Parathyroid adenoma (tissue), 2 donors: ENCODE data around the gene RBM18.

ENCODE experiments used
- H2AFZ ChIP-seq: fragments of 300-600 bp; sonication (generic); one replicate; pipeline ENCODE4 v1.7.0; 2017; ENCODE audit warnings: antibody characterized with exemption, mild to moderate bottlenecking
- H3K27ac ChIP-seq: fragments of 300-600 bp; sonication (generic); one replicate; pipeline ENCODE4 v1.7.0; 2017
- H3K27me3 ChIP-seq: fragments of 300-600 bp; sonication (generic); one replicate; pipeline ENCODE4 v1.7.0; 2017; ENCODE audit warnings: low read length; ENCODE audit not compliant: control insufficient read depth, insufficient read depth
- H3K36me3 ChIP-seq: fragments of 300-600 bp; sonication (generic); one replicate; pipeline ENCODE4 v1.7.0; 2017; ENCODE audit warnings: low read length; ENCODE audit not compliant: control insufficient read depth, insufficient read depth
- H3K4me1 ChIP-seq: fragments of 300-600 bp; sonication (generic); one replicate; pipeline ENCODE4 v1.7.0; 2017; ENCODE audit warnings: control low read depth
- H3K4me2 ChIP-seq: fragments of 300-600 bp; sonication (generic); one replicate; pipeline ENCODE4 v1.7.0; 2017; ENCODE audit warnings: low read length
- H3K4me3 ChIP-seq: fragments of 300-600 bp; sonication (generic); one replicate; pipeline ENCODE4 v1.7.0; 2017; ENCODE audit warnings: low read depth, low read length
- H3K79me2 ChIP-seq: fragments of 300-600 bp; sonication (generic); one replicate; pipeline ENCODE4 v1.7.0; 2017; ENCODE audit warnings: control low read depth
- H3K9ac ChIP-seq: fragments of 300-600 bp; sonication (generic); one replicate; pipeline ENCODE4 v1.7.0; 2017; ENCODE audit warnings: mild to moderate bottlenecking
- H3K9me3 ChIP-seq: fragments of 300-600 bp; sonication (generic); one replicate; pipeline ENCODE4 v1.7.0; 2017; ENCODE audit warnings: low read length; ENCODE audit not compliant: control insufficient read depth
- TF ChIP-seq, protein P1 (sequence below): fragments of 300-600 bp; sonication (generic); IDR thresholded peaks from one replicate; pipeline ENCODE4 v1.7.0; 2017; ENCODE audit warnings: antibody characterized with exemption, mild to moderate bottlenecking
- donor health status: primary hyperparathyroidism.

The RBM18 gene

DNA sequence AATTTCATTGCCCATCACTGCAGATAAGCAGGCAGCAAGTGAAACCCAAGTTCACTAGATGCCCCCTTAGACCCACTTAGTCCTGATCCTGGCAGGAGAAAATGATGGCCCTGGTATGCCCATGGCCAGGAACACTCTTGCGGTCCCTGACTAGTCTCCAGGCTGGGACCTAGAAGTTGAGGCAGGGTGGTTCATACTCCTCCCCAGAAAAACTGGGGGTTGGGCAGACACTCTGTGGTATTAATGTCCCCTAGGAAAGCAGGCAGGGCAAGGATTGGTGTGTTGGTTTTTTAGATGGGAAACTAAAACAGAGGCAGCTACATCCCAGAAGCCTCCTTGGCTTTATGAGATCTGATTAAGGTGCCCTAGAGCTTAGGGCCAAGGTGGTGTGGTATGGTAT lies 49.0 kb downstream of the RBM18 start:
- no peak overlapping the region for H3K4me3 ChIP-seq
- H3K4me1 ChIP-seq = no peaks in the 10 kb centered on the region
- H3K27me3 ChIP-seq = peaks cover 5% of the 10 kb centered on the region
- no peak overlapping the region for H2AFZ ChIP-seq
- no peaks in the 10 kb centered on the region for H3K36me3 ChIP-seq
- TF ChIP-seq, protein P1, sequence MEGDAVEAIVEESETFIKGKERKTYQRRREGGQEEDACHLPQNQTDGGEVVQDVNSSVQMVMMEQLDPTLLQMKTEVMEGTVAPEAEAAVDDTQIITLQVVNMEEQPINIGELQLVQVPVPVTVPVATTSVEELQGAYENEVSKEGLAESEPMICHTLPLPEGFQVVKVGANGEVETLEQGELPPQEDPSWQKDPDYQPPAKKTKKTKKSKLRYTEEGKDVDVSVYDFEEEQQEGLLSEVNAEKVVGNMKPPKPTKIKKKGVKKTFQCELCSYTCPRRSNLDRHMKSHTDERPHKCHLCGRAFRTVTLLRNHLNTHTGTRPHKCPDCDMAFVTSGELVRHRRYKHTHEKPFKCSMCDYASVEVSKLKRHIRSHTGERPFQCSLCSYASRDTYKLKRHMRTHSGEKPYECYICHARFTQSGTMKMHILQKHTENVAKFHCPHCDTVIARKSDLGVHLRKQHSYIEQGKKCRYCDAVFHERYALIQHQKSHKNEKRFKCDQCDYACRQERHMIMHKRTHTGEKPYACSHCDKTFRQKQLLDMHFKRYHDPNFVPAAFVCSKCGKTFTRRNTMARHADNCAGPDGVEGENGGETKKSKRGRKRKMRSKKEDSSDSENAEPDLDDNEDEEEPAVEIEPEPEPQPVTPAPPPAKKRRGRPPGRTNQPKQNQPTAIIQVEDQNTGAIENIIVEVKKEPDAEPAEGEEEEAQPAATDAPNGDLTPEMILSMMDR = no peak
- no peak overlapping the region for H3K4me2 ChIP-seq
- H3K27ac ChIP-seq = no peak overlapping the region
- no peak overlapping the region for H3K9ac ChIP-seq
- H3K79me2 ChIP-seq = no peaks in the 10 kb centered on the region
- no peaks in the 10 kb centered on the region for H3K9me3 ChIP-seq

DNA sequence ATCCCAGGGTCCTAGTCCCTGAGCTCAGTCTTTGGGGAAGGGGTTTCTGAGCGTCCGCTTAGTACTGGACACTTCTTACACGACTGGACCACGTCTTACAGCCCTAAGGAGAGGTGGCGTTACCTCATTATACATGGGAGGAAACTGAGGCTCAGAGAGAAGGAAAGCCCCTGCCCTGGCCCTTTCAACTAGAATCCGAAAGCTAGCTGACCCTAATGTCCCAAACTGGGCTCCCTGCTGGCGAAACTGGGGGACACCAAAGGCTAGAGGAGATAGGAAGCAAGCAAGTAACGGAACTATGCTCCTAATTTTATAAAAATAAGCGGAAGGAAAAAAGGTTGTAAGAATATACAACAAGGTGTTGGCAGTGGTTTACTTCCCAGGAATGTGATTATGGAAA lies 50.1 kb downstream of the RBM18 start:
- H3K9ac ChIP-seq = no peak overlapping the region
- H2AFZ ChIP-seq = no peak overlapping the region
- H3K27ac ChIP-seq = no peak overlapping the region
- no peaks in the 10 kb centered on the region for H3K79me2 ChIP-seq
- H3K4me1 ChIP-seq = no peaks in the 10 kb centered on the region
- H3K4me3 ChIP-seq = no peak overlapping the region
- TF ChIP-seq, protein P1 = no peak
- H3K36me3 ChIP-seq = no peaks in the 10 kb centered on the region
- no peak overlapping the region for H3K4me2 ChIP-seq
- no peaks in the 10 kb centered on the region for H3K27me3 ChIP-seq
- no peaks in the 10 kb centered on the region for H3K9me3 ChIP-seq

DNA sequence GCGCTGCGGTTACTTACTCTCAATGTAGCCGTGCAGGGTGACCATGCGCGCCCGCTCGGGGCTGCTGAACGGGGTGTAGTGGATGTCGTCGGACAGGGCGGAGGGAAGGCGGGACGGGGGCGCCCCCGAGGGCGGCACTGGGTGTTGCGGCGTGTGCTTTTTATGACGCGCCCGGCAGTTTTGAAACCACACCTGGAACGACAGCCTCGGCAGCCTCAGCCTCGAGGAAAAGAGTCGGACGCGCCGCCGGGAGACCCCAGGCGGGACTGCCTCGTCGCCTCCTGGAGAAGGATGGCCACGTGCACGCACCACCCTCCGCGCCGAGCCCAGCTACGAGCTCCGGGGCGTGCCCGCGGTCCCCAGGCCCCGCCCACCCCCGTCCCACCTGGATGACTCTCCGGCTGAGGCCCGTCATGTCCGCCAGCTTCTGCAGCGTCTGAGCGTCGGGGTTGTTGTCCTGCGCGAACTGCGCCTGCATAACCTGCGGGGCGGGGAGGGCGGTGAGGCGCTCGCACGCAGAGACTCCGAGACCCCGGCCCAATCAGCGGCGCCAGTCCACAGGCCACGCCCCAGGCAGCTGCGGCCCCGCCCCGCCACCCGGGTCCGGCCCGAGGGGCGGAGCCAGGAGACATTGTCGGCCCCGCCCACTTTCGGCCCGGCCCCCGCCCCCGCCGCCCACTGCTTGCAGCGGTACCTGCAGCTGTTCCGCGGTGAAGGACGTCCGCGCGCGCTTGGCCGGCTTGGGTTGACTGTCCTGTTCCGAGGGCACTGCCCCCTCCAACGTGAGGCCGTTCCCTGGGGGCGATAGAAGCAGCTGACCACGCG lies 50.8 kb downstream of the RBM18 start:
- no peaks in the 10 kb centered on the region for H3K27me3 ChIP-seq

DNA sequence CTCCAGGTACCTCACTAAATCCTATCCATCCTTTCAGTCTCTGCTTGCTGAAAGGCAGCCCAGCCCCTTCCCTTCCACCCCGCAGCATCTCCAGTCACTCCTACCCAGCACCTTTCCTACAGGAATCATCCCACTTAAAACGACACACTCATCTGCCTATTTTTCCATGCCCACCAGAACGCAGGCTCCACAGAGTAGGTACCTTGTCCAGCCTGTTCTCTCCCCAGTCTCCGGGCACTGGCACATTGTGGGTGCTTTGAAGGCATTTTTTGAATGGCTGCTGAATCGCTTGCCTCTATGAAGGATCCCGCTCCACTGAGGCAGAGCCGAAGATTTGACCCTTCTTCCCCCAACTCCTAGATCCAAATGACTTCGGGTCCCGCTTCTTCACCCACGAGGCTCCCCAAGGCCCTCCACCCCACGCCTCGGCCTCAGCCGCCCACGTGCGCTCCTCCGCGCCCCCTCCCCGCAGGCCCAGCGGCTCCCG lies 51.5 kb downstream of the RBM18 start:
- no peak overlapping the region for H3K9ac ChIP-seq
- peak overlapping the region; percentile 25 for H3K4me3 ChIP-seq
- H3K27ac ChIP-seq = no peak overlapping the region
- H2AFZ ChIP-seq = no peak overlapping the region
- H3K27me3 ChIP-seq = no peaks in the 10 kb centered on the region
- no peaks in the 10 kb centered on the region for H3K4me1 ChIP-seq
- no peaks in the 10 kb centered on the region for H3K79me2 ChIP-seq
- H3K36me3 ChIP-seq = no peaks in the 10 kb centered on the region
- H3K9me3 ChIP-seq = no peaks in the 10 kb centered on the region
- TF ChIP-seq, protein P1 = no peak
- peak overlapping the region; percentile 57 for H3K4me2 ChIP-seq

More for the DNA sequence above, 50.8 kb downstream of the RBM18 start:
- peak overlapping the region; percentile 57 for H3K4me2 ChIP-seq
- H3K4me1 ChIP-seq = no peaks in the 10 kb centered on the region
- peak overlapping the region; percentile 11 for H2AFZ ChIP-seq
- H3K27ac ChIP-seq = no peak overlapping the region
- no peaks in the 10 kb centered on the region for H3K79me2 ChIP-seq
- no peak overlapping the region for H3K9ac ChIP-seq
- no peaks in the 10 kb centered on the region for H3K36me3 ChIP-seq
- peak overlapping the region; percentile 25 for H3K4me3 ChIP-seq
- H3K9me3 ChIP-seq = no peaks in the 10 kb centered on the region
- TF ChIP-seq, protein P1 = no peak
